Bronchial epithelial cell (primary cell): ENCODE results near the gene MTAP. TPM values are rescaled to one million over a fixed set of nuclear protein-coding genes. Genes with fewer than 3 reads are reported as not detected.

Experiments used
- DNase-seq: peaks from one replicate; pipeline ENCODE4 v3.0.0-alpha.2; 2010; ENCODE audit warnings: low read depth
- FAIRE-seq: peaks from 2 replicates; lab custom pipeline; 2011; peaks lifted over from hg19 to GRCh38; lab: Jason Lieb, UNC
- H3K27me3 ChIP-seq: 2 replicates; pipeline ENCODE4 v1.5.1; 2011; ENCODE audit warnings: low read length; ENCODE audit not compliant: control insufficient read depth, insufficient read depth
- H3K36me3 ChIP-seq: 2 replicates; pipeline ENCODE4 v1.5.1; 2011; ENCODE audit warnings: low read length; ENCODE audit not compliant: control insufficient read depth, insufficient read depth
- H3K4me3 ChIP-seq: 2 replicates; pipeline ENCODE4 v1.5.1; 2011; ENCODE audit warnings: mild to moderate bottlenecking, low read depth, low read length, control low read depth
- CTCF ChIP-seq: IDR thresholded peaks from 2 replicates; pipeline ENCODE4 v1.5.1; 2011; ENCODE audit warnings: mild to moderate bottlenecking, moderate library complexity, low read length, control low read depth, inconsistent platforms; ENCODE audit not compliant: insufficient read depth, severe bottlenecking
- total RNA-seq: library from RNA; depleted of rRNA; stranded (reverse); fragments of >200 nt; gene quantifications from 2 replicates; pipeline ENCODE4 v1.2.1, GENCODE V29; 2014

Gene MTAP
- total RNA-seq, 1 donor from 2014 or later, result 44.8 TPM

GRCh38 chr9:21762064-21762463 is 40.4 kb upstream of the MTAP start:
- Histone ChIP-seq H3K36me3 (no peaks in the 10 kb centered on the region), H3K4me3 (no peak overlapping the region), H3K27me3 (no peaks in the 10 kb centered on the region)
- DNase-seq (peak; percentile 53), FAIRE-seq (no peak)
- no peak for TF ChIP-seq CTCF

GRCh38 chr9:21764846-21765245 is 37.6 kb upstream of the MTAP start:
- DNase-seq, result no peak
- no peak for TF ChIP-seq CTCF
- Histone ChIP-seq H3K27me3 (no peaks in the 10 kb centered on the region), H3K4me3 (no peak overlapping the region), H3K36me3 (no peaks in the 10 kb centered on the region)
- FAIRE-seq, result no peak

- no peak overlapping the region for H3K4me3 ChIP-seq
- FAIRE-seq (no peak), DNase-seq (no peak)
- no peaks in the 10 kb centered on the region for H3K27me3 ChIP-seq
- no peak for TF ChIP-seq CTCF
- H3K36me3 ChIP-seq, result no peaks in the 10 kb centered on the region
Measured at GRCh38 chr9:21766096-21766495, 36.3 kb upstream of the MTAP start.

GRCh38 chr9:21770871-21771560 is 31.4 kb upstream of the MTAP start:
- Histone ChIP-seq H3K27me3 (no peaks in the 10 kb centered on the region), H3K4me3 (no peak overlapping the region), H3K36me3 (no peaks in the 10 kb centered on the region)
- DNase-seq, result peak; percentile 91
- no peak for TF ChIP-seq CTCF
- no peak for FAIRE-seq

GRCh38 chr9:21777701-21778100 is 24.7 kb upstream of the MTAP start:
- DNase-seq, result peak; percentile 78
- FAIRE-seq, result peak; percentile 23
- no peak overlapping the region for H3K4me3 ChIP-seq

More at GRCh38 chr9:21777701-21778100, 24.7 kb upstream of the MTAP start:
- no peaks in the 10 kb centered on the region for H3K27me3 ChIP-seq
- no peaks in the 10 kb centered on the region for H3K36me3 ChIP-seq
- no peak for TF ChIP-seq CTCF
